SH-SY5Y (cell line): ENCODE measurements around the gene NDUFC1.

Experiments
- GATA2 ChIP-seq: IDR thresholded peaks from 2 replicates; pipeline ENCODE4 v1.6.1; 2011; ENCODE audit warnings: mild to moderate bottlenecking, low read depth, low read length
- GATA3 ChIP-seq: IDR thresholded peaks from 2 replicates; pipeline ENCODE4 v1.6.1; 2011; ENCODE audit warnings: low read depth, mild to moderate bottlenecking, low read length, moderate library complexity

NDUFC1 gene

DNA sequence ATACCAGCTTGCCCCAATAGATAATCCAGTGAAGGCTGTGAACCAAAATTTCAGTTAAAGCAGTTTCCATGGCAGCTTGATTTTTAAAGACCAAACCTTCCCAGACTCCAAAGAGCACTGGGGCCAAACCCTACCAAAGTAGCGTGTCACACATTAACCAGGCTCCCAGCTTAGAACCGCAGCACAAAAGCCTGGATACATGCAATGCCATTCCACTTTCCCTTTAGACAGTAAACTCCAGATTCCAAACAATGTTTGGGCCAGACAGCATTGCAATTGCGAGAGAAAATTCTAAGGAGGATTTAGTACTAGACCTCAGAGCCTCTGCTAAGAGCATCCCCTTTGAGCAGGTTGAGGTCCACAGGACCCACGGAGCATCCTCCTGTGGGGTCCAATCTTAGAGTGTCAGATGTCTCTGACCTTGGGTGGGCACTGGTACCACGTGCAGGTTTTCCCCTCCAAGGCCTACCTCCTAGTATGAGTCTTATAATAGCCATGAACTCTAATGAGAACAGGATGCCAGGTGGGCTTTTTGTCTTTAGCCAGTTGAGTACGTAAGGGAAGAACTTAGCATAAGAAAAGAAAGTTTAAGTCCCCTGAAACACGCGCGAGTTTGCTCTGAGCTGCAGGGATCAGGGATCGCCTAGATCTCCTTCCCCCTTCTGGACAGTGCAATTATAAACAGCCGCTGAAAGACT is 61.0 kb downstream of the NDUFC1 start:
- no peak for TF ChIP-seq GATA2
- TF ChIP-seq GATA3 = no peak
